Esophagus squamous epithelium (tissue), 4 donors: ENCODE data around the gene POLD4.

Experiments
- POLR2A ChIP-seq, 4 donors: fragments of 450-650 bp; IDR thresholded peaks; one replicate each; pipeline ENCODE4 v1.6.1; 2017; ENCODE audit warnings: antibody characterized with exemption in 4 of 4, mild to moderate bottlenecking in 4 of 4, moderate library complexity in 3 of 4
- TF ChIP-seq, protein P1 (sequence below), 6 experiments: fragments of 450-650 bp in 4 of 6; fragments of 200-600 bp in 2 of 6; sonication (generic) in 2 of 6; IDR thresholded peaks; one replicate each; pipeline ENCODE4 v1.5.1; 2016 to 2019; ENCODE audit warnings: antibody characterized with exemption in 6 of 6, mild to moderate bottlenecking in 4 of 6, moderate library complexity in 4 of 6

DNA sequence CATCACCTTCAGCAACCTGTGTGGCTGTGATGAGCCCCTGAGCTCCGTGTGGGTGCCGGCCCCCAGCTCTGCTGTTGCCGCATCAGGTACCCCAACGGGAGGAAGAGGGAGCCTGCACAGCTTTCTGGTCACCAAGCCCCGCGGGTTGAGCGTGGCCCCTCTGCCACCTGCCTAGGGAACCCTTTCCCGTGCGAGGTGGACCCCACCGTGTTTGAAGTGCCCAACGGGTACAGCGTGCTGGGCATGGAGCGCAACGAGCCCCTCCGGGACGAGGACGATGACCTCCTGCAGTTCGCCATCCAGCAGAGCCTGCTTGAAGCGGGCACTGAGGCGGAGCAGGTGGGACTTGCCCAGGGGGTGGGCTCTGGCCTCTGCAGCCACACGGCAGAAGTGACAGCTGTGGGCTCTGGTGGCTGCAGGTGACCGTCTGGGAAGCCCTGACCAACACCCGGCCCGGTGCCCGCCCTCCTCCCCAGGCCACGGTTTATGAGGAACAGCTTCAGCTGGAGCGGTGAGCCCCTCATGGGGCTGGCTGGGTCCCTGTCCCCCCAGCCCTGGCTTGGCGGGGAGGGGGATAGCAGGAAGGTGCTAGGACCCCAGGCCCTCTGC, 51.9 kb downstream of the POLD4 start:
- TF ChIP-seq, protein P1, sequence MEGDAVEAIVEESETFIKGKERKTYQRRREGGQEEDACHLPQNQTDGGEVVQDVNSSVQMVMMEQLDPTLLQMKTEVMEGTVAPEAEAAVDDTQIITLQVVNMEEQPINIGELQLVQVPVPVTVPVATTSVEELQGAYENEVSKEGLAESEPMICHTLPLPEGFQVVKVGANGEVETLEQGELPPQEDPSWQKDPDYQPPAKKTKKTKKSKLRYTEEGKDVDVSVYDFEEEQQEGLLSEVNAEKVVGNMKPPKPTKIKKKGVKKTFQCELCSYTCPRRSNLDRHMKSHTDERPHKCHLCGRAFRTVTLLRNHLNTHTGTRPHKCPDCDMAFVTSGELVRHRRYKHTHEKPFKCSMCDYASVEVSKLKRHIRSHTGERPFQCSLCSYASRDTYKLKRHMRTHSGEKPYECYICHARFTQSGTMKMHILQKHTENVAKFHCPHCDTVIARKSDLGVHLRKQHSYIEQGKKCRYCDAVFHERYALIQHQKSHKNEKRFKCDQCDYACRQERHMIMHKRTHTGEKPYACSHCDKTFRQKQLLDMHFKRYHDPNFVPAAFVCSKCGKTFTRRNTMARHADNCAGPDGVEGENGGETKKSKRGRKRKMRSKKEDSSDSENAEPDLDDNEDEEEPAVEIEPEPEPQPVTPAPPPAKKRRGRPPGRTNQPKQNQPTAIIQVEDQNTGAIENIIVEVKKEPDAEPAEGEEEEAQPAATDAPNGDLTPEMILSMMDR (IDR thresholded peaks at IDR 0.05) = no peak
- no peak for TF ChIP-seq POLR2A (IDR thresholded peaks at IDR 0.05)
